ENCODE measurements around the gene HRG.

The HRG gene

GRCh38 chr3:186639778-186640472 lies 25.9 kb upstream of the HRG start, which contains the start of gene FETUB:
FETUB (plus strand) TSS chr3:186640399; CDS start chr3:186640461, 62 bp downstream.
- DNase-seq, result no peak

GRCh38 chr3:186640473-186640818 lies 25.4 kb upstream of the HRG start:
- DNase-seq, result no peak

GRCh38 chr3:186640929-186641328 lies 24.9 kb upstream of the HRG start:
- no peak for DNase-seq

- no peak for DNase-seq
Measured at GRCh38 chr3:186642014-186642413, 23.8 kb upstream of the HRG start.

GRCh38 chr3:186643493-186643892 lies 22.3 kb upstream of the HRG start:
- DNase-seq, result no peak

- no peak for DNase-seq
Measured at GRCh38 chr3:186644683-186645082, 21.1 kb upstream of the HRG start.

GRCh38 chr3:186646106-186646505 lies 19.7 kb upstream of the HRG start:
- DNase-seq, result no peak

GRCh38 chr3:186646841-186647240 lies 19.0 kb upstream of the HRG start:
- no peak for DNase-seq

- no peak for DNase-seq
Measured at GRCh38 chr3:186648851-186649250, 17.0 kb upstream of the HRG start.

- no peak for DNase-seq
Measured at GRCh38 chr3:186651678-186652215, 14.1 kb upstream of the HRG start.

- no peak for DNase-seq
Measured at GRCh38 chr3:186653080-186653707, 12.6 kb upstream of the HRG start.

GRCh38 chr3:186653984-186654383 lies 11.8 kb upstream of the HRG start:
- DNase-seq, result no peak

- no peak for DNase-seq
Measured at GRCh38 chr3:186663361-186664118, 2.3 kb upstream of the HRG start.

- DNase-seq, result no peak
Measured at GRCh38 chr3:186664119-186664495, 1.7 kb upstream of the HRG start.

GRCh38 chr3:186664506-186664905 lies 1.3 kb upstream of the HRG start:
- DNase-seq, result no peak

GRCh38 chr3:186668426-186668825 lies 2.6 kb downstream of the HRG start:
- DNase-seq, result no peak

- DNase-seq, result no peak
Measured at GRCh38 chr3:186669378-186670084, 3.7 kb downstream of the HRG start.

GRCh38 chr3:186670155-186670554 lies 4.3 kb downstream of the HRG start:
- DNase-seq, result no peak

- no peak for DNase-seq
Measured at GRCh38 chr3:186671051-186671450, 5.2 kb downstream of the HRG start.

GRCh38 chr3:186678604-186679003 lies 12.8 kb downstream of the HRG start:
- DNase-seq, result no peak

GRCh38 chr3:186679151-186679550 lies 13.3 kb downstream of the HRG start:
- DNase-seq, result no peak

GRCh38 chr3:186680869-186681268 lies 15.1 kb downstream of the HRG start:
- no peak for DNase-seq

- no peak for DNase-seq
Measured at GRCh38 chr3:186682812-186683211, 17.0 kb downstream of the HRG start.

All from activated CD4-positive, alpha-beta T cell treated with anti-CD3 and anti-CD28 coated beads, Interleukin-2, amount 50 U/mL, for 1 hour (primary cell).